ENCODE results near the gene GRHPR.
"Not testable (repeated sequence)": the region's sequence is repeated elsewhere in the genome, so short reads cannot be mapped to it uniquely, and the experiment has no call there.

GRHPR gene

DNA sequence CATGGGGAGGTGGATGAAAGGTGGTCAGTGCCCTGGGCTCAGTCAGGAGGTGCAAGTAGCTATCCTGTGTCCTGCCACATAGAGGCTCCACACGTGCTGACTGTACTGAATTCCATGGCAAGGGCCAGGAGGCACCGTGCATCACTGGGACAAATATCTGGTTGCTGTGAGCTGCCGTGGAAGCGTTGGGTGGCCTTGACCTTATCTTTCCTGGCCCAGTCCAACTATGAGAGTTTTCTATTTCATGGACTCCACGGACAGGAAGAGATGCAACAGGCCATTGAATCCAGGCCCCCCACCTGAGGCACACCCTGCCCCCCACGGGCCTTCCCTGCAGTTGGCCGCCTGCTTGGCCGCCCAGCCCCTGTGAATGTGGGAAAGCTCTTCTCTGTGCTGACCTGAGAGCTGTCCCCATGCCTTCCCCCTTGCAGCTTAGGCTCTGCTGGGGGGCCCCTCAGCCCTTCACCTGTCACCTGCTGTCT, 1.7 kb downstream of the GRHPR start:
- no peak for TF ChIP-seq CTCF (IDR thresholded peaks at IDR 0.05; ENCODE audit: low read depth, low read length)
- DNase-seq (ENCODE audit: extremely low read depth, low read depth) = no peak

DNA sequence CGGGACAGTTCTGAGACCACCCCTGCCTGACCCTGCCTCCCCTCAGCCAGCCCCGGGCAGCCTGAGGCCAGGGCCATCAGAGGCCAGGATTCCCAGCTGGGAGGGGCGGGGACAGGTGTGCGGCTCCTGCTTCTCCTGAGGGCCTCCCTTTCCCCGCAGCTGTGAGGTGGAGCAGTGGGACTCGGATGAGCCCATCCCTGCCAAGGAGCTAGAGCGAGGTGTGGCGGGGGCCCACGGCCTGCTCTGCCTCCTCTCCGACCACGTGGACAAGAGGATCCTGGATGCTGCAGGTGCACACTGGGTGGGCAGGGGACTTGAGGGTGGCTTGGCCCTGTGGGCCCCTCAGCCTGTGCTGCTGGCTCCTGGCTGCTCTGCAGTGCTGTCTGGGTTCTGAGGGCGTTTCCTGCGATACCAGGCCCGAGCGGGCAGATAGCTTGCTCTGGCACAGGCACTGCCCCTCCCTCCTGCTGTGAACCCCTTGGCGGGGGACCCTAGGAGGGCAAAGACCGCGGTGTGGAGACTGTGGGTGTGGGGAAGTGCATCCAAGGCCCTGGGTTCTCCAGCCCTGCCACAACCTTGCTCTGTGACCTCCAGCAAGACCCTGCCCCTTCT, 2.3 kb downstream of the GRHPR start:
- DNase-seq (ENCODE audit: extremely low read depth, low read depth) = no peak
- TF ChIP-seq CTCF (IDR thresholded peaks at IDR 0.05; ENCODE audit: low read depth, low read length) = no peak

GRCh38 chr9:37425298-37425752, 2.8 kb downstream of the GRHPR start:
- DNase-seq (ENCODE audit: extremely low read depth, low read depth) = no peak
- TF ChIP-seq CTCF (IDR thresholded peaks at IDR 0.05; ENCODE audit: low read depth, low read length) = no peak

GRCh38 chr9:37426431-37426830, 3.9 kb downstream of the GRHPR start:
- not testable (repeated sequence) for DNase-seq (ENCODE audit: extremely low read depth, low read depth)

DNA sequence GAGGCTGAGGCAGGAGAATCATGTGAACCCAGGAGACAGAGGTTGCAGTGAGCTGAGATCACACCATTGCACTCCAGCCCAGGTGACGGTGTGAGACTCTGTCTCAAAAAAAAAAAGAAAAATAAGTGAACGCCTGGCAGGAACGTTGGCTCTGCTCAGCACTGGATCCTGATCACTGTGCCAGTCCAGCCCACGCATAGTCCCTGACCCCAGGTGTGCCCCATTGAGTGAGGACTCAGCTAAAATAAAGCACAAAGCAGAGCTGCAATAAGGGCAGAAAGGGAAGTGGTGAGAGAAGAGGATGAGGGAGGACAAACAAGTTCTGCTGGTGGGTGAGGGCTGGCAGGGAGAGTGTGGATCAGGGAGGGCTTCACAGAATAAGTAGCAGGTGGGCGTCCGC, 4.3 kb downstream of the GRHPR start:
- DNase-seq (ENCODE audit: extremely low read depth, low read depth) = no peak
- no peak for TF ChIP-seq CTCF (IDR thresholded peaks at IDR 0.05; ENCODE audit: low read depth, low read length)

DNA sequence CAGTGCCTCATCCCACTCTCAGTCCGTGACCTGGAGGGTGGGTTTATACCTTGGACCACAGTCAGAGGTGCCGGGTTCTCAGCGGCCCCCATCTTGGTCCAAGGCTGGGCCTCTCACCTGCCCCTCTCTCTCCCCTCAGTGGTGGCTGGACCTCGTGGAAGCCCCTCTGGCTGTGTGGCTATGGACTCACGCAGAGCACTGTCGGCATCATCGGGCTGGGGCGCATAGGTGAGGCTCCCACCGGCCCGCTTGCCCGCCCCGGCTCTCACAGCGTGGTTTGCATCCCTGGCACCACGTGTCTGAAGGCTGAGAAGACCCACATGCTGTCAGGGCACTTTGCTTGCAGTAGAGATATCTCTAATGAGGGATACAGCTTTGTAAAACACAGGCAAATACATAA, 5.8 kb downstream of the GRHPR start:
- DNase-seq (ENCODE audit: extremely low read depth, low read depth) = no peak
- no peak for TF ChIP-seq CTCF (IDR thresholded peaks at IDR 0.05; ENCODE audit: low read depth, low read length)

DNA sequence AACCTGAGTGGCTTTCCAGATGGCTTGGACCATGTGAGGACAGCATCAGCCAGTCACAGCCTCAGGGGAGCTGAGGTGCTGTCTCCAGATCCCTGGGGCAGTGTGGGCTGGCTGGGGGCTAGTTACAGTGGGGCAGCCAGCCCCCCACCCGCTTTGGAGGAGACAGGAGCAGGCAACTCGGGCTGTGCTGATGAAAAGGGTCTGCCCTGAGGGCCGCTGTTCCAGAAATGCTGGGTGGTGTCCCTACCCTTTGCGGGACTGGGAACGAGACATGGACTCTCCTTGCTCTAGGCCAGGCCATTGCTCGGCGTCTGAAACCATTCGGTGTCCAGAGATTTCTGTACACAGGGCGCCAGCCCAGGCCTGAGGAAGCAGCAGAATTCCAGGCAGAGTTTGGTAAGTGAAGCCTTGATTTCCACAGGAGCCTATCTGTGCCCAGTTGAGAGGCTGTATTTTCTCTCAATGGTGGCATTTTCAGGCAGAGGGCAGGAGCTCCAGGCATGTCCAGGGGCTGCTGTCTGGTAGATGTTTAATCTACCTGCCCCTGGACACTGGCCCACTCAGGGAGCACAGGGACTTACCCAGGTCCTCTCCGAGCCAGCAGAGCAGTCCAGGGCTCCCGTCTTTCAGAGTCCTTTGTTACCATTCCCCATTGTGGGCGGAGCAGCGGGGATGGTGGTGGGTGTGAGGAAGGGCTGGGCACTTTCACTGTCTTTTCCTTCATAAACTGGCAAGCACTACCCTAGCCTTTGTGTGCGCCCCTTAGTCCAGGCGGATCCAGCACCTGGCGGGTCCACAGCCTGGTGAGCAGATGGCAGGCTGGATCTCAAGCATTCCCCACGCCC, 7.2 kb downstream of the GRHPR start:
- no peak for DNase-seq (ENCODE audit: extremely low read depth, low read depth)
- no peak for TF ChIP-seq CTCF (IDR thresholded peaks at IDR 0.05; ENCODE audit: low read depth, low read length)
